HEK293 (cell line): ENCODE measurements around the gene DNAH3.

Experiments
- HOXA7 ChIP-seq: sonication (generic); formaldehyde crosslinking; IDR thresholded peaks from 2 replicates; pipeline ENCODE4 v1.8.1; 2022; ENCODE audit warnings: missing genetic modification reagents, borderline replicate concordance
- KLF7 ChIP-seq: fragments of 450-650 bp; formaldehyde crosslinking; IDR thresholded peaks from 2 replicates; pipeline ENCODE4 v1.5.1; 2016; ENCODE audit warnings: missing biosample characterization, missing genetic modification characterization, borderline replicate concordance
- SP7 ChIP-seq: fragments of 450-650 bp; formaldehyde crosslinking; IDR thresholded peaks from 2 replicates; pipeline ENCODE4 v1.5.1; 2016; ENCODE audit warnings: missing biosample characterization, missing genetic modification characterization
- ZNF121 ChIP-seq: fragments of 450-650 bp; formaldehyde crosslinking; IDR thresholded peaks from 2 replicates; pipeline ENCODE4 v1.5.1; 2016; ENCODE audit warnings: missing biosample characterization, missing genetic modification characterization
- ZNF133 ChIP-seq: fragments of 450-650 bp; formaldehyde crosslinking; IDR thresholded peaks from 2 replicates; pipeline ENCODE4 v1.5.1; 2016; ENCODE audit warnings: missing biosample characterization, missing genetic modification characterization
- ZNF16 ChIP-seq: fragments of 450-650 bp; formaldehyde crosslinking; IDR thresholded peaks from 2 replicates; pipeline ENCODE4 v1.5.1; 2016; ENCODE audit warnings: low read depth, missing biosample characterization, missing genetic modification characterization
- ZNF214 ChIP-seq: fragments of 450-650 bp; formaldehyde crosslinking; IDR thresholded peaks from 2 replicates; pipeline ENCODE4 v1.5.1; 2017; ENCODE audit warnings: missing biosample characterization, mild to moderate bottlenecking, missing genetic modification characterization, borderline replicate concordance
- ZNF23 ChIP-seq: fragments of 450-650 bp; formaldehyde crosslinking; IDR thresholded peaks from 2 replicates; pipeline ENCODE4 v1.5.1; 2016; ENCODE audit warnings: missing biosample characterization, missing genetic modification characterization, borderline replicate concordance
- ZNF266 ChIP-seq: fragments of 450-650 bp; formaldehyde crosslinking; IDR thresholded peaks from 2 replicates; pipeline ENCODE4 v1.5.1; 2016; ENCODE audit warnings: missing biosample characterization, missing genetic modification characterization, low read depth
- ZNF274 ChIP-seq, 2 experiments: fragments of 200-500 bp in 1 of 2; fragments of 450-650 bp in 1 of 2; sonication (Bioruptor generic) in 1 of 2; formaldehyde crosslinking in 1 of 2; IDR thresholded peaks; 2 replicates each; pipeline versions ENCODE4 v1.5.1 to v1.6.1; 2014 to 2016; ENCODE audit warnings: borderline replicate concordance in 1 of 2, inconsistent platforms in 1 of 2, low read length in 1 of 2, missing biosample characterization in 1 of 2, missing genetic modification characterization in 1 of 2
- ZNF302 ChIP-seq: fragments of 450-650 bp; formaldehyde crosslinking; IDR thresholded peaks from 2 replicates; pipeline ENCODE4 v1.5.1; 2016; ENCODE audit warnings: missing biosample characterization, missing genetic modification characterization, low read depth
- ZNF521 ChIP-seq: fragments of 450-650 bp; formaldehyde crosslinking; IDR thresholded peaks from 2 replicates; pipeline ENCODE4 v1.5.1; 2017; ENCODE audit warnings: missing biosample characterization, mild to moderate bottlenecking, missing genetic modification characterization
- ZNF558 ChIP-seq: fragments of 450-650 bp; formaldehyde crosslinking; IDR thresholded peaks from 2 replicates; pipeline ENCODE4 v1.5.1; 2016; ENCODE audit warnings: missing biosample characterization, missing genetic modification characterization
- ZNF664 ChIP-seq: fragments of 450-650 bp; formaldehyde crosslinking; IDR thresholded peaks from 2 replicates; pipeline ENCODE4 v1.5.1; 2016; ENCODE audit warnings: missing biosample characterization, missing genetic modification characterization
- ZNF830 ChIP-seq: fragments of 450-650 bp; IDR thresholded peaks from 2 replicates; pipeline ENCODE4 v1.5.0; 2018; ENCODE audit warnings: missing biosample characterization, missing genetic modification characterization, low read depth, mild to moderate bottlenecking, moderate library complexity
- TF ChIP-seq, protein P1 (sequence below): fragments of 450-650 bp; formaldehyde crosslinking; IDR thresholded peaks from 2 replicates; pipeline ENCODE4 v1.5.1; 2017; ENCODE audit warnings: missing biosample characterization, missing genetic modification characterization
- TF ChIP-seq, protein P2 (sequence below): fragments of 450-650 bp; formaldehyde crosslinking; conservative IDR thresholded peaks from 2 replicates; pipeline ENCODE4 v1.5.1; 2016; ENCODE audit warnings: low read depth, missing biosample characterization, missing genetic modification characterization
- TF ChIP-seq, protein P3 (sequence below): fragments of 450-650 bp; formaldehyde crosslinking; IDR thresholded peaks from 2 replicates; pipeline ENCODE4 v1.5.1; 2016; ENCODE audit warnings: missing biosample characterization, missing genetic modification characterization
- TF ChIP-seq, protein P4 (sequence below): fragments of 450-650 bp; formaldehyde crosslinking; IDR thresholded peaks from 2 replicates; pipeline ENCODE4 v1.5.1; 2017; ENCODE audit warnings: missing biosample characterization, missing genetic modification characterization
- TF ChIP-seq, protein P5 (sequence below): fragments of 450-650 bp; formaldehyde crosslinking; IDR thresholded peaks from 2 replicates; pipeline ENCODE4 v1.5.1; 2017; ENCODE audit warnings: missing biosample characterization, missing genetic modification characterization
- TF ChIP-seq, protein P6 (sequence below): fragments of 450-650 bp; formaldehyde crosslinking; IDR thresholded peaks from 2 replicates; pipeline ENCODE4 v1.5.1; 2016; ENCODE audit warnings: missing biosample characterization, missing genetic modification characterization
- TF ChIP-seq, protein P7 (sequence below): fragments of 450-650 bp; formaldehyde crosslinking; IDR thresholded peaks from 2 replicates; pipeline ENCODE4 v1.5.1; 2017; ENCODE audit warnings: missing biosample characterization, missing genetic modification characterization
- TF ChIP-seq, protein P8 (sequence below): fragments of 450-650 bp; formaldehyde crosslinking; optimal IDR thresholded peaks from 2 replicates; pipeline ENCODE3; 2016; ENCODE audit warnings: missing biosample characterization, mild to moderate bottlenecking, missing genetic modification characterization

DNAH3 gene

DNA sequence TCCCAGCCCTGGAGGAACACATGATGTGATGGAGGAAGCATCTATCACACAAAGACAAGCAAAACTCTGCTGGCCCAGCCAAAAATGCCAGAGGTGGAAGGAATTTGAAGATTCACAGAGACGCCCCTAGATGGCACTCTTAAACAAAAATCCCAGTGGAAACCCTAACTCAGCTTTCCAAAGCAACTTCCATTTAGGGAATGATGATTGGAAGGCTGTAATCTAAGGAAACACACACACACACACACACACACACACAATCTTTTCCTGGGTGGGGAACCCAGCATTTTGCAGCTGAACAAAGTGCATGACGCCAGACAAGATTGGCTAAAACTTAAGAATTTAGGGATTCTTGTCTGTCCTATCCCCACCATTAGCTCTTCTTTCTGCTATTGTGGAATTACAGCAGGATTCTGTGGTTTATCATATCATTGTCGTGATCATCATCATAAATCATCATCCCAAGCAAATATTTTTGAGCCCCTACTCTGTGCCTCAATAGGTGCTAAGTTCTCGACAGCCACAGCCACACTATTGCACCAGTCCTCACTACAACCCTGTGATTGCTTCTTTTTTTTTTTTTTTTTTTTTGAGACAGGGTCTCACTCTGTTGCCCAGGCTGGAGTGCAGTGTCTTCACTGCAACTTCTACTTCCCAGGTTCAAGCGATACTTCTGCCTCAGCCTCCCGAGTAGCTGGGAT lies 6.3 kb upstream of the DNAH3 start (continued):
- TF ChIP-seq, protein P1, sequence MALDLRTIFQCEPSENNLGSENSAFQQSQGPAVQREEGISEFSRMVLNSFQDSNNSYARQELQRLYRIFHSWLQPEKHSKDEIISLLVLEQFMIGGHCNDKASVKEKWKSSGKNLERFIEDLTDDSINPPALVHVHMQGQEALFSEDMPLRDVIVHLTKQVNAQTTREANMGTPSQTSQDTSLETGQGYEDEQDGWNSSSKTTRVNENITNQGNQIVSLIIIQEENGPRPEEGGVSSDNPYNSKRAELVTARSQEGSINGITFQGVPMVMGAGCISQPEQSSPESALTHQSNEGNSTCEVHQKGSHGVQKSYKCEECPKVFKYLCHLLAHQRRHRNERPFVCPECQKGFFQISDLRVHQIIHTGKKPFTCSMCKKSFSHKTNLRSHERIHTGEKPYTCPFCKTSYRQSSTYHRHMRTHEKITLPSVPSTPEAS (tag by site-specific recombination): peak; percentile 91
- TF ChIP-seq, protein P2, sequence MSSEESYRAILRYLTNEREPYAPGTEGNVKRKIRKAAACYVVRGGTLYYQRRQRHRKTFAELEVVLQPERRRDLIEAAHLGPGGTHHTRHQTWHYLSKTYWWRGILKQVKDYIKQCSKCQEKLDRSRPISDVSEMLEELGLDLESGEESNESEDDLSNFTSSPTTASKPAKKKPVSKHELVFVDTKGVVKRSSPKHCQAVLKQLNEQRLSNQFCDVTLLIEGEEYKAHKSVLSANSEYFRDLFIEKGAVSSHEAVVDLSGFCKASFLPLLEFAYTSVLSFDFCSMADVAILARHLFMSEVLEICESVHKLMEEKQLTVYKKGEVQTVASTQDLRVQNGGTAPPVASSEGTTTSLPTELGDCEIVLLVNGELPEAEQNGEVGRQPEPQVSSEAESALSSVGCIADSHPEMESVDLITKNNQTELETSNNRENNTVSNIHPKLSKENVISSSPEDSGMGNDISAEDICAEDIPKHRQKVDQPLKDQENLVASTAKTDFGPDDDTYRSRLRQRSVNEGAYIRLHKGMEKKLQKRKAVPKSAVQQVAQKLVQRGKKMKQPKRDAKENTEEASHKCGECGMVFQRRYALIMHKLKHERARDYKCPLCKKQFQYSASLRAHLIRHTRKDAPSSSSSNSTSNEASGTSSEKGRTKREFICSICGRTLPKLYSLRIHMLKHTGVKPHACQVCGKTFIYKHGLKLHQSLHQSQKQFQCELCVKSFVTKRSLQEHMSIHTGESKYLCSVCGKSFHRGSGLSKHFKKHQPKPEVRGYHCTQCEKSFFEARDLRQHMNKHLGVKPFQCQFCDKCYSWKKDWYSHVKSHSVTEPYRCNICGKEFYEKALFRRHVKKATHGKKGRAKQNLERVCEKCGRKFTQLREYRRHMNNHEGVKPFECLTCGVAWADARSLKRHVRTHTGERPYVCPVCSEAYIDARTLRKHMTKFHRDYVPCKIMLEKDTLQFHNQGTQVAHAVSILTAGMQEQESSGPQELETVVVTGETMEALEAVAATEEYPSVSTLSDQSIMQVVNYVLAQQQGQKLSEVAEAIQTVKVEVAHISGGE (tag by site-specific recombination): no peak
- TF ChIP-seq SP7 (peak; percentile 74), ZNF23 (tag by site-specific recombination) (no peak), ZNF121 (tag by site-specific recombination) (peak; percentile 75), KLF7 (no peak), ZNF830 (tag by site-specific recombination) (no peak), ZNF521 (tag by site-specific recombination) (no peak), ZNF274 (IDR thresholded peaks at IDR 0.05; ENCODE audit: low read length) (no peak), ZNF274 (tag by site-specific recombination; IDR thresholded peaks at IDR 0.05; ENCODE audit: borderline replicate concordance) (no peak), ZNF266 (tag by site-specific recombination) (no peak), ZNF214 (no peak), ZNF664 (tag by site-specific recombination) (0 out of 2 replicates have a peak, but pooled peaks have one; percentile 16), ZNF133 (no peak), ZNF558 (tag by site-specific recombination) (0 out of 2 replicates have a peak, but pooled peaks have one; percentile 30), ZNF16 (no peak), ZNF302 (tag by site-specific recombination) (no peak), HOXA7 (no peak)
- TF ChIP-seq, protein P3, sequence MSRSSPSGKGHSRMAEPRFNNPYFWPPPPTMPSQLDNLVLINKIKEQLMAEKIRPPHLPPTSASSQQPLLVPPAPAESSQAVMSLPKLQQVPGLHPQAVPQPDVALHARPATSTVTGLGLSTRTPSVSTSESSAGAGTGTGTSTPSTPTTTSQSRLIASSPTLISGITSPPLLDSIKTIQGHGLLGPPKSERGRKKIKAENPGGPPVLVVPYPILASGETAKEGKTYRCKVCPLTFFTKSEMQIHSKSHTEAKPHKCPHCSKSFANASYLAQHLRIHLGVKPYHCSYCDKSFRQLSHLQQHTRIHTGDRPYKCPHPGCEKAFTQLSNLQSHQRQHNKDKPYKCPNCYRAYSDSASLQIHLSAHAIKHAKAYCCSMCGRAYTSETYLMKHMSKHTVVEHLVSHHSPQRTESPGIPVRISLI (tag by site-specific recombination): no peak
- TF ChIP-seq, protein P4, sequence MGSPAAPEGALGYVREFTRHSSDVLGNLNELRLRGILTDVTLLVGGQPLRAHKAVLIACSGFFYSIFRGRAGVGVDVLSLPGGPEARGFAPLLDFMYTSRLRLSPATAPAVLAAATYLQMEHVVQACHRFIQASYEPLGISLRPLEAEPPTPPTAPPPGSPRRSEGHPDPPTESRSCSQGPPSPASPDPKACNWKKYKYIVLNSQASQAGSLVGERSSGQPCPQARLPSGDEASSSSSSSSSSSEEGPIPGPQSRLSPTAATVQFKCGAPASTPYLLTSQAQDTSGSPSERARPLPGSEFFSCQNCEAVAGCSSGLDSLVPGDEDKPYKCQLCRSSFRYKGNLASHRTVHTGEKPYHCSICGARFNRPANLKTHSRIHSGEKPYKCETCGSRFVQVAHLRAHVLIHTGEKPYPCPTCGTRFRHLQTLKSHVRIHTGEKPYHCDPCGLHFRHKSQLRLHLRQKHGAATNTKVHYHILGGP (tag by site-specific recombination): peak; percentile 95
- TF ChIP-seq, protein P5, sequence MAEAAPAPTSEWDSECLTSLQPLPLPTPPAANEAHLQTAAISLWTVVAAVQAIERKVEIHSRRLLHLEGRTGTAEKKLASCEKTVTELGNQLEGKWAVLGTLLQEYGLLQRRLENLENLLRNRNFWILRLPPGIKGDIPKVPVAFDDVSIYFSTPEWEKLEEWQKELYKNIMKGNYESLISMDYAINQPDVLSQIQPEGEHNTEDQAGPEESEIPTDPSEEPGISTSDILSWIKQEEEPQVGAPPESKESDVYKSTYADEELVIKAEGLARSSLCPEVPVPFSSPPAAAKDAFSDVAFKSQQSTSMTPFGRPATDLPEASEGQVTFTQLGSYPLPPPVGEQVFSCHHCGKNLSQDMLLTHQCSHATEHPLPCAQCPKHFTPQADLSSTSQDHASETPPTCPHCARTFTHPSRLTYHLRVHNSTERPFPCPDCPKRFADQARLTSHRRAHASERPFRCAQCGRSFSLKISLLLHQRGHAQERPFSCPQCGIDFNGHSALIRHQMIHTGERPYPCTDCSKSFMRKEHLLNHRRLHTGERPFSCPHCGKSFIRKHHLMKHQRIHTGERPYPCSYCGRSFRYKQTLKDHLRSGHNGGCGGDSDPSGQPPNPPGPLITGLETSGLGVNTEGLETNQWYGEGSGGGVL (tag by site-specific recombination): 0 out of 2 replicates have a peak, but pooled peaks have one; percentile 19
- TF ChIP-seq, protein P6, sequence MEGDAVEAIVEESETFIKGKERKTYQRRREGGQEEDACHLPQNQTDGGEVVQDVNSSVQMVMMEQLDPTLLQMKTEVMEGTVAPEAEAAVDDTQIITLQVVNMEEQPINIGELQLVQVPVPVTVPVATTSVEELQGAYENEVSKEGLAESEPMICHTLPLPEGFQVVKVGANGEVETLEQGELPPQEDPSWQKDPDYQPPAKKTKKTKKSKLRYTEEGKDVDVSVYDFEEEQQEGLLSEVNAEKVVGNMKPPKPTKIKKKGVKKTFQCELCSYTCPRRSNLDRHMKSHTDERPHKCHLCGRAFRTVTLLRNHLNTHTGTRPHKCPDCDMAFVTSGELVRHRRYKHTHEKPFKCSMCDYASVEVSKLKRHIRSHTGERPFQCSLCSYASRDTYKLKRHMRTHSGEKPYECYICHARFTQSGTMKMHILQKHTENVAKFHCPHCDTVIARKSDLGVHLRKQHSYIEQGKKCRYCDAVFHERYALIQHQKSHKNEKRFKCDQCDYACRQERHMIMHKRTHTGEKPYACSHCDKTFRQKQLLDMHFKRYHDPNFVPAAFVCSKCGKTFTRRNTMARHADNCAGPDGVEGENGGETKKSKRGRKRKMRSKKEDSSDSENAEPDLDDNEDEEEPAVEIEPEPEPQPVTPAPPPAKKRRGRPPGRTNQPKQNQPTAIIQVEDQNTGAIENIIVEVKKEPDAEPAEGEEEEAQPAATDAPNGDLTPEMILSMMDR: 0 out of 2 replicates have a peak, but pooled peaks have one; percentile 50
- TF ChIP-seq, protein P7, sequence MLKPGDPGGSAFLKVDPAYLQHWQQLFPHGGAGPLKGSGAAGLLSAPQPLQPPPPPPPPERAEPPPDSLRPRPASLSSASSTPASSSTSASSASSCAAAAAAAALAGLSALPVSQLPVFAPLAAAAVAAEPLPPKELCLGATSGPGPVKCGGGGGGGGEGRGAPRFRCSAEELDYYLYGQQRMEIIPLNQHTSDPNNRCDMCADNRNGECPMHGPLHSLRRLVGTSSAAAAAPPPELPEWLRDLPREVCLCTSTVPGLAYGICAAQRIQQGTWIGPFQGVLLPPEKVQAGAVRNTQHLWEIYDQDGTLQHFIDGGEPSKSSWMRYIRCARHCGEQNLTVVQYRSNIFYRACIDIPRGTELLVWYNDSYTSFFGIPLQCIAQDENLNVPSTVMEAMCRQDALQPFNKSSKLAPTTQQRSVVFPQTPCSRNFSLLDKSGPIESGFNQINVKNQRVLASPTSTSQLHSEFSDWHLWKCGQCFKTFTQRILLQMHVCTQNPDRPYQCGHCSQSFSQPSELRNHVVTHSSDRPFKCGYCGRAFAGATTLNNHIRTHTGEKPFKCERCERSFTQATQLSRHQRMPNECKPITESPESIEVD (tag by site-specific recombination): no peak
- TF ChIP-seq, protein P8, sequence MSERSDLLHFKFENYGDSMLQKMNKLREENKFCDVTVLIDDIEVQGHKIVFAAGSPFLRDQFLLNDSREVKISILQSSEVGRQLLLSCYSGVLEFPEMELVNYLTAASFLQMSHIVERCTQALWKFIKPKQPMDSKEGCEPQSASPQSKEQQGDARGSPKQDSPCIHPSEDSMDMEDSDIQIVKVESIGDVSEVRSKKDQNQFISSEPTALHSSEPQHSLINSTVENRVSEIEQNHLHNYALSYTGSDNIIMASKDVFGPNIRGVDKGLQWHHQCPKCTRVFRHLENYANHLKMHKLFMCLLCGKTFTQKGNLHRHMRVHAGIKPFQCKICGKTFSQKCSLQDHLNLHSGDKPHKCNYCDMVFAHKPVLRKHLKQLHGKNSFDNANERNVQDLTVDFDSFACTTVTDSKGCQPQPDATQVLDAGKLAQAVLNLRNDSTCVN (tag by site-specific recombination): peak; percentile 13
